GM21737 (cell line): Measurements from ENCODE around the gene APOL1.
A peak's percentile ranks its signal among the peaks of the same experiment; 100 is the strongest.
"Not testable (repeated sequence)": the region's sequence is repeated elsewhere in the genome, so short reads cannot be mapped to it uniquely, and the experiment has no call there.

ENCODE experiments used
- ATAC-seq: cut with Tn5 transposase; IDR thresholded peaks from one replicate; pipeline ENCODE4 v1.9.1; 2021; ENCODE audit warnings: mild to moderate bottlenecking, moderate library complexity; ENCODE audit not compliant: unreplicated experiment

APOL1 gene, protein sequence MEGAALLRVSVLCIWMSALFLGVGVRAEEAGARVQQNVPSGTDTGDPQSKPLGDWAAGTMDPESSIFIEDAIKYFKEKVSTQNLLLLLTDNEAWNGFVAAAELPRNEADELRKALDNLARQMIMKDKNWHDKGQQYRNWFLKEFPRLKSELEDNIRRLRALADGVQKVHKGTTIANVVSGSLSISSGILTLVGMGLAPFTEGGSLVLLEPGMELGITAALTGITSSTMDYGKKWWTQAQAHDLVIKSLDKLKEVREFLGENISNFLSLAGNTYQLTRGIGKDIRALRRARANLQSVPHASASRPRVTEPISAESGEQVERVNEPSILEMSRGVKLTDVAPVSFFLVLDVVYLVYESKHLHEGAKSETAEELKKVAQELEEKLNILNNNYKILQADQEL

DNA sequence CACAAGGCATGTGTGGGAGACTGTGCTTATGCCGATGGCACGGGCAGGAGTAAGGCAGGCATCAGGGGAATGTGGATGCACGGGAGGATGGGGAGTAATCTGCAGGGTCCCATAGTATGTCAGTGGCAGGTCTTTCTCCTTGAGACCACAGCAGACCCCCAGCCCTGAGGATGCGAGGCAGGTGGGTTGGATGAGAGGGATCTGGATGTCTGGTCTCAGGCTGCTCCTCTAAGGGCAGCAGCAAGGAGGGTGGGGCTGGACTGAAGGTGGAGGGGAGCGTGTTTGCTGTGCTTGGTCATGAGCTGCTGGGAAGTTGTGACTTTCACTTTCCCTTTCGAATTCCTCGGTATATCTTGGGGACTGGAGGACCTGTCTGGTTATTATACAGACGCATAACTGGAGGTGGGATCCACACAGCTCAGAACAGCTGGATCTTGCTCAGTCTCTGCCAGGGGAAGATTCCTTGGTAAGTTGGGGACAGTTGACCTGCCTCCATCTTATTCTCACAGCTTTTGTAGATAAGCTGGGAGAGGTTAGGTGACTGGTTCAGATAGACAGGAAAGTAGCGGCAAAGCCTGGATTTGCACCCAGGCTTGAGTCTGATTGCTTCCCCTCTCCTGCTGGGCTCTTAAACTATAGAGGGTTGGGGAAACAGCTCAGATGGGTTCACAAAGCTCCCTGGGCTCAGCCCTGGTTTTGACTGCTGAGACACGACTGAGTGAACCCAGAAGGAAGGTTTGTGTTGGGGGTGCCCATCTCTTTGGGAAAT lies at the start of gene APOL1:
Gene APOL1 (plus strand): TSS at position 380 of the 769 bp plus-strand sequence. CDS start 1,823 bp downstream, outside the sequence.
- peak; percentile 68 for ATAC-seq

DNA sequence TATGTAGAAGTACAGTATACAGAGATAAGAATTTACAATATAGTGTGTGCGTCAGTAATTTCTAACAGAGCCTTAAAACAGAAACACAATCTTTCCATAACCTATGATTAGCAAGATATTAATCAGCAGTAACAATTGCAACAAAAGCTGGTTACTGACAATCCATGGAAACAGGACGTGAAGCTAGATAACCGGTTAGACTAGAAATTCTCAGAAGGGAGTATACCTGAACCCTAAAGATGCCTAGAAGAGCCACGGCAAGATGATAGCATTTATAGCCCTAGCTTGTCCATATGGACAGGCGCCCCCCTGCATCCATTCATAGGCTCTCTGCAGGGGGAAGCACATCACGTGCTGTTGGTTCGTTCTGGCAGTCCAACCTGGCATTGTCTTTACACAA lies 49.5 kb upstream of the APOL1 start:
- ATAC-seq = not testable (repeated sequence)

DNA sequence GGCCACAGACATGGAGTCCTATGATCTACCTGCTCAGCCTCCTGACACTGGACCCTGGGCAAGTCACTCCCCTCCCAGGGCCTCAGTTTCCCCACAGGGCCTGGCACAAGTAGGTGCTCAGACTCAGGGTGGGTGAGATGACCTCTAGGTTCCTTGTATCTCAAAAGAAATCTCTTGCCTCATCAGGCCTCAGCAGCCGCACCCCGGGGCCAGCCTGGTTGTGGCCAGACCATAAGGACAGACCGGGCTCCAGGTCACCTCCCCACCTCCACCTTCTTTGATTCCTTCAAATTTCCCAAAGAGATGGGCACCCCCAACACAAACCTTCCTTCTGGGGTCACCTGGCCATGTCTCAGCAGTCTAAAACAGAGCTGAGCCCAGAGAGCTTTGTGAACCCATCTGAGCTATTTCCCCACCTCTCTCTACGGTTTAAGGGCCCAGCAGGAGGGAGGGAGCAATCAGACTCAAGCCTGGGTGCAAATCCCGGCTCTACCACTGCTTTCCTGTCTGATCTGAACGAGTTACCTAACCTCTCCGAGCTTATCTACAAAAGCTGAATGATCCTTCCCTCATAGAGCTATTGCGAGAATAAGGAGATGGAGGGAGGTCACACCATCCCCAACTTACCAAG lies 48.8 kb upstream of the APOL1 start:
- ATAC-seq = no peak

DNA sequence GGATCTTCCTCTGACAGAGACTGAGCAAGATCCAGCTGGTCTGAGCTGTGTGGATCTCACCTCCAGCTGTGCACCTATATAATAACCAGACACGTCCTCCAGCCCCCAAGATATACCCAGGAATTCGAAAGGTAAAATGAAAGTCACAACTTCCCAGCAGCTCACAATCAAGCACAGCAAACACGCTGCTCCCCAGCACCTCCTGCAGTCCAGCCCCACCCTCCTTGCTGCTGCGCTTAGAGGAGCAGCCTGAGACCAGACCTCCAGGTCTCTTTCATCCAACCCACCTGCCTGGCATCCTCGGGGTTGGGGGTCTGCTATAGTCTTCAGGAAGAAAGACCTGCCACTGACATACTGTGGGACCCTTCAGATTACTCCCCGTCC lies 48.3 kb upstream of the APOL1 start:
- no peak for ATAC-seq

DNA sequence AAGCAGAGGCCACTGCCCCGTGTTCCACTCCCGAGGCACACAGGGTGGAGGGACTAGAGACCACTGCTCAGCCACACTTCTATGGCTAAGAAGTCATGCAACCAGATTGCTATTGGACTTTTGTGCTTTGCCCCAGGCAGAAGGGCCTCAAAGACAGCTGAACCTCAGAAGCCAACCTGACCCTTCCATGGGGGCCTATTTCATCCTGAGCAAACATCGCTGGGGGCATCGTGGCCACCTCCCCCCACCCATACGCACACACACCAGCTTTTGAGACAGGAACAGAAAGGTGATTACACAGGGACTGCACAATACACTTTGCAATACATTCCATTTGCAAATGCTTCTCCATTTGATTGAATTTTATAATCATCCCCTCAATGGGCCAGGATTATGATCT lies 47.4 kb upstream of the APOL1 start:
- not testable (repeated sequence) for ATAC-seq

DNA sequence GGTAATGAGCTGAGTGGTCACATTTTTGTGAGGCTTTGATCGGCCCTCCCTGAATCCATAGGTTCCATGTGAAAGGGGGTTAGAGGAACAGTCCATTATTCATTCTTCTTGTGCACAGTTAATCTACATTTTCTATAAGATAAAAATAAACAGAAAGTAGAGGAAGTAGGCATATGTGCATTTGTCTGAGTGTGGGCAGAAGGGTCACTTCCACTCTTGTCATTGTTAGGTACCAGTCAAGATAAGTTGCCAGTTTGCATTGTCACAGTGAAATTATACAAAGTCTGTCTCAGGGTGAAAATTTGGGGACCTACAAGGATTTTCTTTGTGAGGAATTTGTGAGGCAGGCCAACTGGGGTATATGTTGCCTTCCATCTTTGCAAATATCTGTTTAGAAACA lies 46.7 kb upstream of the APOL1 start:
- no peak for ATAC-seq

DNA sequence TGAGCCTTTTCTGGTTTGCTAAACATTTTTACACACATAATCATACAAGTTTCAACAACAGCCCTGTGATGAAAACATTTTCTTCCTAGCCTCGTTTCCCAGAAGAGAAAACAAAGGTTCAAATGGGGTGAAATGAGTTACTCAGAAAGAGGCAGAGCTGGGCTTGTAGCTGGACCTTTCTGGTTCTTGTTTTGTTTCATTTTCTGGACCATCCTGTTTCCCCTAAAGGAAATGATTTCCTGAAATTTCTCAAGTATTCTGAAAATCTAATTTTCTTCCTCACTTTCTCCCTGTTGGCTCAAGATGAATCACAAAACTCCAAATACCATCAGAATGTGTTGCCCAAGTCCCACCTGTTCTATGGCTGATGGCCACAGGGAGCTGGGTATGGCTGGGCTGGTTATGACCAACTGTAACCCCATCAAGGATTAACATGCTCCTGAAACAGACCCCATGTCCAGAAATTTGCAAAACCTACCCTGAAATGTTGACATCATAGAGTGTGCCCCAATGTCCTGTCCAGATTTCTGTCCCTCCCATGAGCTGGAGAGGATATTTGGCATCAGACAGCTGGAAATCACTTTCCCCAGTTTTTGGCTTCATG lies 44.7 kb upstream of the APOL1 start:
- ATAC-seq = no peak

DNA sequence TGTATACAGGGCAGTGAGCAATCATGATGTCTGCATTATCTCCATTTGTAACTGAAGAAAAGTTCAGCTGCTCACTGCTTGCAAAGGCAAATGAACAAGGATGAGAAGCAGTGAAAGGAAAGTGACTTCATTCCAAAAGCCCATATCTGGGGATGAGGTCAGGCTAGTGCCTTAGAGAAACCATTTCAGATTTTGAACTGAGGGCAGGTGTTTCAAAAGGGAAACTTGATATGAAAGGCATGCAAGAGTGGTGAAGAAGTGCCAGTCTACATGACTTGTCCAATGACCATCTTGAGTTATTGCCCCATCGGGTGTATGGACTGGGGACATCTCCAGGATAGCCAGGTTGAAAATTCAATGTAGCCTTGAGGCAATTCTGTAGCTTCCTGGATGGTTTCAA lies 44.0 kb upstream of the APOL1 start:
- ATAC-seq = no peak

DNA sequence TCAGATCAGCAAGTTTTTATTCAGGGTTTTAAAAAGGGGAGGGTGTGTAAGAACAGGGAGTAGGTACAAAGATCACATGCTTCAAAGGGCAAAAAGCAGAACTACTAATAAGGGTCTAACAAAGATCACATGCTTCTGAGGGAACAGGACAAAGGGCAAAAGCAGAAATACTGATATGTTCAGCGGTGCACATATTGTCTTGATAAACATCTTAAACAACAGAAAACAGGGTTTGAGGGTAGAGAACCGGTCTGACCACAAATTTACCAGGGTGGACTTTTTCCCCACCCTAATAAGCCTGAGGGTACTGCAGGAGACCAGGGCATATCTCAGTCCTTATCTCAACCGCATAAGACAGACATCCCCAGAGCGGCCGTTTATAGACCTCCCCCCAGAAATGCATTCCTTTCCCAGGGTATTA lies 43.4 kb upstream of the APOL1 start:
- ATAC-seq = not testable (repeated sequence)

DNA sequence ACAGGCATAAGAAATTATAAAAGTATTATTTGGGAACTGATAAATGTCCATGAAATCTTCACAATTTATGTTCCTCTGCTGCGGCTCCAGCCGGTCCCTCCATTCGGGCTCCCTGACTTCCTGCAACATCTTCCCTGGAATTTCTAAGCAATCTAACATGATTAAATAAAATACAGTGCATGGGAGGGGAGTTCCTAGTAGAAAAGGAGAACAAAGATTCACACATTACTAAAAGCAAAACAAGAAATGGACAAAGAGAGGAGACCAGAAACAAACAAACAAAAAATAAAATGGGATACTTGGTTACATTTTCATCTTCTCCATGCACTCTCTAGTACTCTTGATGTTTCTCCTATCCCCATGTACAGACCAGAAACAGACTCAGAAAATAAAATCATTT lies 42.7 kb upstream of the APOL1 start:
- no peak for ATAC-seq

DNA sequence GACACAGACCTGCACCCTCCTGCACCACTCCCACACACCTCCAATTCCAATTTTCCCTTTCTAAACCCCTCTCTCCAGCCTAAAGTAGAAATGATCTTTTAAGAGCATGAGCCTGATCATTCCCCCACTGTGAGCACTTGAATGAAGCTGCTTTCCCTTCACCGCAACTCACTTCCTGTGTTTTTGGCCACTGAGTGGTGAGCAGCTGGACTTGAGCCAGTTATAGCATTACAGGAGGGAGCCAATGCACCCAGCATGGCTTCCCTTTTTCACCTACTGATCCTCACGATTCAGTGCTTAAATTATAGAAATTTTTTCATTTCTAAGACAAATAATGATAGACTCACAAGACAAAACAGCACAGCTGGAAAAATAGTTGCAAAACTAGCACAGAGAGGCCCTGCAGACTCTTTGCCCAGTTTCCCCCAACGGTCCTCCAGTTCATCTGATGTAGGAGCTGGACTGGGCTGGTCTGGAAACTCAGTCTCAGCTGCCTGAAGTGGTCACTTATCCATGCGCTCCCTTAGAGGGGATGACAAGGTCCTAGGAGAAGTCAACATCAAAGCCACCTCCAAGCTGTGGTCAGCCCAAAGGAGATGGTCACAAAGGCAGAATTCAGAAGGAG lies 41.6 kb upstream of the APOL1 start:
- no peak for ATAC-seq

DNA sequence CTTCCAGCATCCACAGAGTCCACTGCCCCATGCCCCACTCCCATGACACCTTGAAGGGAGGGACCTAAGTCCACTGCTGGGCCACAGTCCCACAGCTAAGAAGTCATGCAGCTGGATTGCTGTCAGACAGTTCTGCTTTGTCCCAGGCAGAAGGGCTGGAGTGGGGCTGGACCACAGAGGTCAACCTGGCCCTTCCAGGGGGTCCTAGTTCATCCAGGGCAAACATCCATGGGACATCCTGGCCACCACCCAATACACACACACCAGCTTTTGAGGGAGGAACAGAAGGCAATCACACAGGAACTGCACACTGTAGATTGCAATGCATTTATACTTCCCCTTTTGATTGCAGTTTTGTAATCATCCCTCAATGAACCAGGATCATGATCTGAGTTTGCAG lies 40.0 kb upstream of the APOL1 start:
- ATAC-seq = no peak

DNA sequence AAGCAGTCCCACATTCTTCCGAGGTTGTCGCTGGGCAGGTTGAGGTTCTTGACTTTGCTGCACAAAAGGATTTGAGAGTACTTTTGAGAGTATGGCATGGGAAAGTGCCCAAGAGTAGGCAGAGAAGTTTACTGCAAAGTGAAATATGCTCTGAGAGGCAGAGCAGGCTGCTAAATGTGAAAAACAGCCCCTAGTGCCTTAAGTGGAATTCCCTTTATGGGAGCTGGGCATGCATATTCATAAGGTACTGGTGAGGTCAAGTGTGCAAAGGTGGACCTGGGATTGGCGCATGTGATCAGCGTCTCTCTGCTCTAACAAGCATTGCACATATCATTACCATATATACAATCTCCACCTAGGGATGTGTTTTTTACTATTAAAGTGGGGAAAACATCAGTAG lies 39.3 kb upstream of the APOL1 start:
- ATAC-seq = no peak

DNA sequence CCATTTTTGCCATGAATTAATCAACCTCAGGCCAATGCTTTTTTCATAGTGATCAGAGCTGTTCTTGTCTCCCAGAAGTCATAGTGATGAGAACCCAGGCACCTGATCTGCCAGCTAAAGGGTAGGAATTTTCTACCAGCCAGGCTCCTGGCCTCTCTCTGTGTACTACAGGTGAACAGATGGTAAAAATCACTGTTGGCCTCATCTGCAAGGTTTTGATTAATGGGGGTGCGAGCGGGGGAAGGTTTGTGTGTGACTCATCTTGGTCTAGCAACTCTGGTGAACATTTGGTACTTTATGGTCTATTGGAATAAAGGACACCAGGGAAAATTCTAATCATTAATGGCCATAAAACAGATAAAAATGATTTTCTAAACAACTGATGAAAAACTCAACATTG lies 37.0 kb upstream of the APOL1 start:
- no peak for ATAC-seq

DNA sequence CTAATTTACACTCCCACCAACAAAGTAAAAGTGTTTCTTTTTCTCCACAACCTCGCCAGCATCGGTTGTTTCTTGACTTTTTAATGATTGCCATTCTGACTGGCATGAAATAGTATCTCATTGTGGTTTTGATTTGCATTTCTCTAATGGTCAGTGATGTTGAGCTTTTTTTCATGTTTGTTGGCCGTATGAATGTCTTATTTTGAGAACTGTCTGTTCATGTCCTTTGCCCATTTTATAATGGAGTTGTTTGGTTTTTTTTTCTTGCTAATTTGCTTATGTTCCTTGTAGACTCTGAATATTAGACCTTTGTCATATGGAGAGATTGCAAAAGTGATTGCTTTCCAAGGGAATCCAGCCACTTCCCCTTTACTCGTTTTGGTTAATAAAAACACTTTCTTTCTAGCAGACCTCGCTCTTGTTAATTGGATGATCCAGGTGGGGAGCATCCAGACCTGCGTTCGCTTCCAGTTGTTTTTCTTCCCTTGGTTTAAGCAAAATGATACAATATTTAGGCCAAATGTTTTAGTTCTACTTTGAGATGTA lies 34.2 kb upstream of the APOL1 start:
- ATAC-seq = no peak

DNA sequence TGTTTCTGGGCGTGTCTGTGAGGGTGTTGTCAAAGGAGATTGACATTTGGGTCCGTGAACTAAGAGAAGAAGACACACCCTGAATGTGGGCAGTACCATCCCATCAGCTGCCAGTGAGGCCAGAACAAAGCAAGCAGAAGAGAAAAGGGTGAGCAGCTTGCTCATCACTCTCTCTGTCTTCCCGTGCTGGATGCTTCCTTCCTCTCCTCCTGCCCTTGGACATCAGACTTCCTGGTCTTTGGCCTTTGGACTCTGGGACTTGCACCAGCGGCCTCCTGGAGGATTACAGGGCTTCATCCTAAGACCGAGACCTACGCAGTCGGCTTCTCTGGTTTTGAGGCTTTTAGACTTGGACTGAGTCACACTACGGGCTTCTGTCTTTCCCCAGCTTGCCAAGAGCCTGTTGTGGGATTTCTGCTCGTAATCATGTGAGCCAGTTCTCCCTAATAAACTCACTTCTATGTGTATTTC lies 32.4 kb upstream of the APOL1 start:
- ATAC-seq = no peak

DNA sequence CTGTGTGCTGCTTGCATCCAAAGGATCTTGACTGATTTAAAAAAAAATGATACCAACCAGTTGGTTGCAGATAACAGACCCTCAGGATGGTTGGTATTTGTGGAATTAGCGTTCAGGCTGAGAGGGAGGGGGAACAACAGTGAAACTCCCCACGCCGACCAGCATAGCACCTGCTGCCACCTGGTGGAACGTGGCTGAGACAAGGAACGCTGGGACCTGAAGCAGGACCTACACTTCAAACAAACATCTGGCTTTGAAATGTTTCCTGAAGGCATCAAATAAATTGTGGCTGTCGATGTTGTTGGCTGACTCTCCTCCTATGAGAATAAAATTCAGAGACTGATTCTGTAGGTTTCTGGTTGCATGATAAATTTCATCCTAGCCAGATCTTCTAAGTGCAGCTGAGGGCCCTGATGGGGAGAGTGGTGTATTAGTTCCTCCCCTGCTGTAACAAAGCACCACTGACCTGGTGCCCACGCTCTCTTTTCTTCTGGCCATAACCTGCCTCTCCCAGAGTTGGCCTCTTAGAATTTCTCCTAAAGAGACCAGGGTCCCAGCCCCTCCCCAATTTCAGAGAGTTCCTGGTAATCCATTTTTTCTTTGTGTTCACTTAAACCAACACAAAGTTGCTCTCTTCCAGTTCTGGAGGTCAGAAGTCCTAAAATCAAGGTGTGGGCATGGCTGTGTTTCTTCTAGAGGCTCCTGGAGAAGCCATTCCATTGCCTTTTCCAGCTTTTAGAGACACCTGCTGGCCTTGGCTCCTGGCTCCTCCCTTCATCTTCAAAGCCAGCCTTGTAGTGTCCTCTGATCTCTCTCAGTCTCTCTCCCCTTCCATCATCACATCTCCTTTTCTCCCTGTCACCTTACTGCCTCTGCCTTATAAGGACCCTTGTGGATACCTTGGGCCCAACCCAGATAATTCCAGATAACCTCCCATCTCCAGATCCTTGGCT lies 30.9 kb upstream of the APOL1 start:
- no peak for ATAC-seq

DNA sequence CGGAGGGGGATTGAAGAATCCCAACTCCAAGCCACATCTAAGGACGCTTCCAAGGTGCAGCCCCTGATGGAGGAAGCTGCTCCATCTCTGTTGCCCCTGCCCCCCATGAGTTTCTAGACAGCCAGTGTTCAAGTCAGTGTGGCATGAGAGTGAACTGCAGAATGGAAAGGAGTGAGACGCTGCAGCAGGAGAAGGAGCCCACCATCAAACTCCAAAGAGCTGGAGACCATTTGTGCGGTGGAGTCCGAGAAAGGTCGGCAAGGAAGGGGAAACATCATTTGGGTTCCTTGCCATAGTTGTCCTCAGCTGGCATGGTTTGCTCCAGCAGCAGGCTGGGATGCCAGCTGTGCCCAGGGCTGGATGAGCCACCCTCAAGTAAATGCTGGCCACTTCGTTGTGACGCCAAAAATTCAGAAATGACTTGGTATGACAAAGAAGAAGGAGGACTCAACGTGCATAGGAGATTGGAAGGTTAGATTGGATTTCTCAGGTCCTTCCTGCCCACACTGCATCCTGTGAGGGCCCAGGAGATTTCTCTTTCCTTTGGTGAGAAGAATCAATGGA lies 30.0 kb upstream of the APOL1 start:
- no peak for ATAC-seq

DNA sequence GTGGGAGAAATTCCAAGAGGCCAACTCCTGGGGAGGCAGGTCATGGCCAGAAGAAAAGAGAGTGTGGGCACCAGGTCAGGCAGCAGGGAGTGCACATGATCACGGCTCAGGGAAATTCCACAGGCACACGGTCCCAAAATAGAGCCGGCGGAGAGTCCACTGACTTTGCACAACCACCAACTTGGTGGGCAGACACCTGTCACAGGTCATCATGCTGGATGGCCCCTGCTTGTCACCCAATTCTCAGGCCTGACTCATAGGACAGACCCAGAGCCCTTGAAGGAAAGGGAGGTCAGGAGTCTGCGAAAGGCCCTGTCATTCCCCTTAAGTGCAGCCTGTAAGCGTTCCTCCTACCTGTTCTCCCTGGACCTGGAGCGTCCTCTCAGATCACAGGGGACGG lies 29.4 kb upstream of the APOL1 start:
- no peak for ATAC-seq
